Measurements from ENCODE around the gene AGXT.

AGXT gene

DNA sequence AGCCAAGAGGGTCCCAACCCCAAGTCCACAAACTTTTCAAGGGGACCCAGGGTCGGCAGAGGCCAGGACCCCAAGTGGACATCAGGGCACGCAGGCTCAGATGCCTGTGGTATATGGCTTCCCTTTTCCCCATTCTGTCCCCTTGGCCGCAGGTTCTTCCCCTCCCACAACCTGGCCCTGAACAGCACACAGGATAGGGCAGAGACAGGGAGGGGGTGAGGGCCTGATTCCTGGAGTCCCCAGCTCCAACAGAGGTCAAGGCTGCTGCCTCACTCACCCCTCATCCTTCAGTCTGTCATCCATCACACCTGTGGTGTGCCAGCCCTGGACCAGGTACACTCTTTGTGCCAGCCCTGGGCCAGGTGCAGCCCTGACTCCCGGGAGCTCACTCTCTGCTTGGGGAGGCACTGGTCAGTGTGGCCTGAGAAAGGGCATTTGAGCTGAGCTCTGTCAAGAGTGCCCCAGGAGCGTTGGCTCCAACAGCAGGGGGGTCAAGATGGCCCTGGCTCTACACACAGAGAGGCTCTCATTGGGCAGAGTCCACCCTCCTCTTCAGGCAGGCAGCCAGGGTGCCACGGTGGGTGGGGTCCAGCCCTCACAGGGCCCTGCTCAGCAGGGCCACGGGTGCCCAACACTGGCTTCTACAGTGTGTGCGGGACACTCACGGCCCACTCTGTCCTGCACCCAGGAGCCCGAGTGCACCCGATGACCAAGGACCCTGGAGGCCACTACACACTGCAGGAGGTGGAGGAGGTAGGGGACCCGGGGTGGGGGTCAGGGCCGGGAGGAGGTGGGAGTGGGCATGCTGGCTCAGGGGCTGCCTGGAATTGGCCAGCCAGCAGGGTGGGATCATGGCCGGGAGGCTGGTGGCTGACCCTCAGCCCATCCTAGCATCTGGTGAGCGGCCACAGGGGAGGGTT is 1.6 kb downstream of the AGXT start:
- DNase-seq: no peak

DNA sequence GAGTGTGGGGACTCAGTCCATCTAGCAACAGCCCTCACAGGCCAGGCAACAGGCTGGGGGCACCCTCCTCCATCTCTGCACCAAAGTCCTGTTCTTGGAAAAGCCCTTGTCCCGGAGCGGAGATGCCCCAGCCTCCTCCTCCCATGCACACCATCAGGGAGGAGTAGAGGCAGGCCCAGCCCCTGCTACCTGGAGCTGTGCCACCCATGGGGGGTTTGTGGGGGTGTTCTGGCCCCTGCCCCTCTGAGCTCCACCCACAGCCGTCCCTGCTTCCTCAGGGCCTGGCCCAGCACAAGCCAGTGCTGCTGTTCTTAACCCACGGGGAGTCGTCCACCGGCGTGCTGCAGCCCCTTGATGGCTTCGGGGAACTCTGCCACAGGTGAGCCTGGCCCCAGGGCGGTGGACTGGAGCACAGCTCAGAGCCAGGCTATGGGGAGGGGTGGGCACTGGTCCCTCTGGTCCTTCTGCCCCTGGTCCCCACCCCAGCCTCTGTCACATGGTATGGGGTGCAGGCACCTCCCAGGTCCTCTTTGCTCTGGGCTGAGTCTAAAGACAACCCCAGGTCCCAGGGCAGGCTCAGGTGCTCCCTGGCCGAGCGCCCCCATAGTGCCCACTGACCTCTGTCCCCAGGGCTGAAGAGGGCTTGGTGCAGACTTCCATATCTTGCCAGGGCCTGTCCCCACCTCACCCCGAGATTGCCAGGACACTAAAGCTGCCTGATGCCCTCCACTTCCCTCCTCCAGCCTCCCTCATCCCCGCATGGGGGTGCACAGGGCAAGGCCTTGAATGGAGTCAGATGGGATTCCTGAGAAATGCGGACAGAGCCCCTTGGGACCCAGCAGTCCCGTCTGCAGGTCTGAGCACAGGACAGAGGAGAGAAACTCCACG is 2.7 kb downstream of the AGXT start:
- DNase-seq: no peak

DNA sequence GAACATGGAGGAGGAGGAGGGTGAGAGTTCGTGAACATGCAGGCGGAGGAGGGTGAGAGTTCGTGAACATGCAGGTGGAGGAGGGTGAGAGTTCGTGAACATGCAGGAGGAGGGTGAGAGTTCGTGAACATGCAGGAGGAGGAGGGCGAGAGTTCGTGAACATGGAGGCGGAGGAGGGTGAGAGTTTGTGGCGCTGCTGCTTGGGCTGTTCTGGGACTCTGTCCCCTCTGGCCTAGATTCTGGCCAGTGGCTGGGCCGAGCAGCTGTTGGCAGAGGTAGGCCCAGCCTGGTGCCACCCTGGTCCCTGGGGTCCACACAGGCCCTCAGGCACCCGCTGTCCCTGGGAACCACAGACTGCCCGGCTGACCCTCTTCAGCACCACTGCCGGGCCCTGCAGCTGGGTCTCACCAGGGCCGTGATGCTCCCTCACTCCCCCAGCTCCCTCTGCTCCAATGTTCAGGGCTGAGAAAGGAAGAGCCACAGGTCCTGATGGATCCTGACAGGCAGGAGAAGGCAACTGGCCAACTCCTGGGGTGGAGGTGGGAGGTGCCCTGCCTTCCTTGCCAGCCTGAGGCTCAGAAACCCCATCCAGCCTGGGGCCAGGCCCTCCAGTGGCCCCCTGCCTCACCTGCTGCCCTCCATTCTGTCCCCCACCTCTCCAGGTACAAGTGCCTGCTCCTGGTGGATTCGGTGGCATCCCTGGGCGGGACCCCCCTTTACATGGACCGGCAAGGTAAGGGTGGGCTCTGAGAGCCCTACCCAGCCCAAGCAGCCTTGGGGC is 3.9 kb downstream of the AGXT start:
- no peak for DNase-seq

DNA sequence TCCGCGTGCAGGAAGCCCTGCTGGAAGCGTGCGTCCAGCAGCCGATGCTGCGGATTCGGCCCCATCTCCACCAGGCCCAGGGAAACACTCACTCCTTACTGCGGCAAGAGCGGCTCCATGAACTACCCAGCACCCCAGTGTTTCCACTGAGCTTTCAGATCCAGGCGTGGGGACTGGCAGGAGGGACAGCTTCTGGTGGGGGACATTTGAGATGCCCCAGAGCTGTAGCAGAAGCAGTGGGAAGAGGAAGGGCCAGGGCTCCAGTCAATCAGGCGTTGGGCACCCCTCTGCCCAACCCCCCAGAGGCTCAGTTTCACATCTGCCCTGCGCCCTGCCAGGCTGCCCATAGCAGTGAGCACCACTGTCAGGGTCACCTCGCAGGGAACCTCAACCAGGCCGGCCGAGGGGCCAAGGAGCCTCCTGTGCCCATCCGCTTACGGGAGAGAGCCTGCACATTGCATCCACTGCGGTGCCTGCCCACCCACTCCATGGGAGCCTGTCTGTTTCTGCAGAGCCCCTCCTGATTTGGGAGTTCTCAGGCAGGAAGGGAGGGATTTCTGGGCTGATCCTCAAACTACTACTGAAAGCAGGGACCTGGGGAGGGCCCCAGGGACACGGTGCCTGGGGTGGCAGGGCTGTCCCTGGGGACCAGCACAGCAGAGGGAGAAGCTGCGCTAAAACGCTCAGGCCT is 4.6 kb downstream of the AGXT start:
- no peak for DNase-seq

DNA sequence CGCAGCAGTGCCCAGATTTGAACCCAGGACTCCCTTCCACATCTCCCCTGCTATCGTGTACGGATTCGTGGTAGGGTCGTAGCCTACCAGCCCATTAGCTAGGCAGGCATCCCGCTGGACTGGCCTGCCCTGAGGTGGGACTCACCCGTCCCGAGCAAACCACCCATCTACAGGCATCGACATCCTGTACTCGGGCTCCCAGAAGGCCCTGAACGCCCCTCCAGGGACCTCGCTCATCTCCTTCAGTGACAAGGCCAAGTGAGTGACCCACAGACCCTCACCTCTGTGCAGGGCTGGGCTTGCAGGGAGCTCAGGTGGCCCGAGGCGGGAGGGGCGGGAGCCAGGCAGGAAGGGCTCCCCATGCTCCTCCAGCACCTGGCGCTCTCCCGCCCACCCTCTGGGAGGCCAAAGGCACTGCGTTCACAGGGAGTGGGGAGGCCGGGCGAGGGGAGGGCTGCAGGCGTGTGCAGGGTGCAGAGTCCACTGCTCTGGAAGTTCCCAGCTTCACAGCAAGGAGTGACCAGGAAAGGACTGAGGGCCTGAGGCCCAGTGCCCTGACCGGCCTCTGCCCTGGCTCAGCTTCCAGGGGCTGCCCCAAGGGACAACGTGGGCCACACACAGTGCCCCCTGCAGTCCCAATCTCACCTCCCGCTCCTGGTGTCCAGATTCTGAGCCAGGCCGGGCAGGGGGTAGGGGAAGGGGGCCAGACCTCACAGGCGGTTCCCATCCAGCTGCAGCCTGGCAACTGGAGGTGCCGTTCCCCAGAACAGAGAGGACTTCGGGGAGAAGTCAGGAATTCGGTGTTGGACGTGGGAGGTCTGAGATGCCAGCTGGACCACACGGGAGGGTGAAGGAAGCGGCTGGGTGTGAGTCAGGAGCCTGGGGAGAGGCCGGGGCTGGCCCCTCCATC is 5.4 kb downstream of the AGXT start:
- DNase-seq: no peak

DNA sequence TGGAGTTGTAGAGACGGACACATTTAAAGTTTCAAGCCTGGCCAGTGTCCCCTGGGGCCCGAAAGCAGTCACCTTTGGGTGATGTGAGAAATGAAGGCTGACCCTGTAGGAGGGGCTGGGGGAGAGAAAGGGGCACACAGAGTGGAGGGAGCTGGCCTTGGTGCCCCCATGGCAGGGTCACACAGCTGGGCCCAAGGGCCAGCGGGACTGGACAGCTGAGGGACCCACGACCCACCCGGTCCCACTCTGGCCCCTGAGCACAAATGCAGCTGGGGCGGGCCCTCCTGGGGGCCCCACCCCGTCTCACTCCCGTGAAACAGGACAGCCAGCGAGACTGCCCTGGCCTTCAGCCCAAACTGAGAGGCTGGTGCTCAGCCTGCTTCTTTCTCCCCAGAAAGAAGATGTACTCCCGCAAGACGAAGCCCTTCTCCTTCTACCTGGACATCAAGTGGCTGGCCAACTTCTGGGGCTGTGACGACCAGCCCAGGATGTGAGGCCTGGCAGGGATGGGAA is 6.1 kb downstream of the AGXT start:
- DNase-seq: no peak

DNA sequence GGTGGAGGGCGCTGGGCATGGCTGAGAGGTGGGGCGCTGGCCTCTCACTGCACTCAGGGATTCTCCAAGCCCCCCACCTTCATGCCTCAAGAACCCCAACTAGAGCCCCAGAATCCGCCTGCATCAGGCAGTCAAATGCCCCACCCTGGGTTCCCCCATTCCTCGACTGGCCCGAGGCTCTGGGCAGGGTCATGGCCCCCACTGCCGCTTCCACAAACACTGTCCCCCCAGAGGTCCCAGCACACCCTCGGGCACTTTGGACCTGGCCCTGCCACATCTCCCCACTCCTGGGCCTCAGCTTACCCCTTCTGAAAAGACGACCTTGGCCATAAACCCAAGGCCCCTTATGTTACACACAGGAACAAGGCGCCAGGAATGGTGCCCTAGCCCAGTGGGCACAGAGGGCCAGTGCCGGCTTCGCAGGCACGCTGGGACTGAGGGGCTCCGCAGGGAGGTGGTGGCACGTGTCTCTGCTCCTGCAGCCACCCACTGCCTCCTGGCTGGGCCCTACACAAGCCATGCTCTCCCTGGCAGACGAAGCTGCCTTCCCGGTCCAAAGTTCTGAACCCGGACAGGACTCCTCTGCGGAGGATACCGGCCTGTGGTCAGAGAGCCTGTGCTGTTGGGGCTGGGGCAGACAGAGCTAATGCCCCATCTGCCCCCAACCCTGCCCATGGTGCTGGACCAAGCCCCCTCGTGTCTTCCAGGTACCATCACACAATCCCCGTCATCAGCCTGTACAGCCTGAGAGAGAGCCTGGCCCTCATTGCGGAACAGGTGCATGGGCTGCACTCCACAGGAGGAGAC is 6.8 kb downstream of the AGXT start:
- DNase-seq: no peak

DNA sequence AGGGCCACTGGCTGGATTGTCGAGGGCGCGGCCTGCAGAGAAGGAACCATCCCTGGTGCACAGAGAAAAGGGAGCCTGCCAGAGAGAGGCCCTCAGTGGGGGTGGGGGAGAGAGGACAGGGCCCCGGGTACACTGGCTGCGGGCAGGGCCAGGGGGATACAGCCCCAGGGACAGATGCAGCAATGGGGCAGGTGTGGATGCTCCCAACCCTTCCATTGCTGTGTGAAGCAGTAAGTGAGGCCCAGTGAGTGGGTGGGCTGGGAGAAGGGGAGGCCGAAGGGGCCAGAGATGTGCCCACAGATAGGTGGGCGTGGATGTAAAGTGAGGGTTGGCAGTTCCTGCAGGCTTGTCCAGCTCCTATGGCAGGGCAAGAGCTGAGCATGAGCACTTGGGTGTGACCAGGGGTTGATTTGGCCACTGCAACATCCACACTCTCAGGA is 7.4 kb downstream of the AGXT start:
- no peak for DNase-seq

DNA sequence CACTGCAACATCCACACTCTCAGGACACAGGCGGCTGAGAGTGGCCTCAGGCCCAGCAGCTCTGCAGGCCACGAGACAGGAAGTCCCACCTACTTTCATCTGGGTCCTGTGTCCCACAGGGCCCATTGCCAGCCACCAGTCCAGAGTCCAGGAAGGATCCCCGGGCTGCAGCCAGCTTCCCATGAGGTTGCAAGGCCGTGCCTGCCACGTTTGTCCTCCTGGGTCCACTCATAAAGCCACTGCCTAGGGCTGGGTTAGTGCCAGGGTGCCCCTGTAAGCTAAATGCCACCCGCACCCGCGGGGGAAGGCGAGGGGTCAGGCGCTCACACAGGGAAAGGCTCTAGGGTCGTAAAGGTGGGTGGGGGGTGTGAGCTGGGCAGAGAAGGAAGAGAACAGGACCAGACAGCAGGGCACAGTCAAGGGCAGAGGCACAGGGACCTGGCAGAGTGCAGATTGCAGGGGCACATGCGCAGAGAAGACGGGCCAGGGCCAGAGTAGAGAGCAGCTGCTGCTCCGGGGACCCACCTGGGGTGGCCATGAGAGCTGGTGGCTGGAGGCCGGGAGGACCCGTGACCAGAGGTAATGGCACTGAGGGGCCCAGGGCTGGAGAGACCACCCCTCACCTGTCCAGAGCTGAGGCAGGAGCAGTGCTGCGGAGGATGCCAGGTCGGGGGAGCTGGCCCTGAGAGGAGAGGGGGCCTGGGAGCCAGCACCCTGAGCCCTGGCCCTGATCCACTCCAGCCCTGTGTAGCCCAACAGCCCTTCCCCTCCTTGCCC is 8.0 kb downstream of the AGXT start:
- no peak for DNase-seq

DNA sequence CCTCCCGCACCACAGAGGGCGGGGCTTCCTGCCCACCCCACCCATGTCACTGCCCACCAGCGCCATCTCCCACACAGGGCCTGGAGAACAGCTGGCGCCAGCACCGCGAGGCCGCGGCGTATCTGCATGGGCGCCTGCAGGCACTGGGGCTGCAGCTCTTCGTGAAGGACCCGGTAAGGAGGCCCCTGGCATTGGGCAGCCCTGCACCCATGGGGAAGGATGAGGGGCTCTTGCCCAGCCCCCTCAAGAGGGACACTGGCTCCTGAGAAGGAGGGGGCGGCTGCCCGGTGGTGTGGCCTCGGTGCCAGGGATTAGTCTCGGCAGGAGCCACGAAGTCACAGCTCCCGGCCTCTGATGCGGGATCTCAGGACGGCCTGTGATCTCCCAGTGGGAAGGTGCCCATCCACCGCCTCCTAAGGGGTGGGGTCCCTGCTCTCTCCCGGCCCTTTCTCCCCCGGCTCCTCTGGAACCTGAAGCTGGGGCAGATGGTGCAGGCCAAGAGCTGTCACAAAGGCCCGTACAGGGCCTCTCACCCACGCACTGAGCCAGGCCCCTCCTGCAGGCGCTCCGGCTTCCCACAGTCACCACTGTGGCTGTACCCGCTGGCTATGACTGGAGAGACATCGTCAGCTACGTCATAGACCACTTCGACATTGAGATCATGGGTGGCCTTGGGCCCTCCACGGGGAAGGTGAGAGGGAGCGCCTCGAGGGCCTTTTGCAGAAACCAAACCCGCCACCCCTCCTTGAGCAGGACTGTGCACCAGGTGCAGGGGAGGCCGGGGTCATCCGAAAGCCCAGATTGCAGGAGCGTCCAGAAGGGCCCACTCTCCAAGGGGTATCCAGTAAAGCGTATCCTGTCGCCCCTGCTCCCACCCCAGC is 9.1 kb downstream of the AGXT start:
- DNase-seq: no peak

DNA sequence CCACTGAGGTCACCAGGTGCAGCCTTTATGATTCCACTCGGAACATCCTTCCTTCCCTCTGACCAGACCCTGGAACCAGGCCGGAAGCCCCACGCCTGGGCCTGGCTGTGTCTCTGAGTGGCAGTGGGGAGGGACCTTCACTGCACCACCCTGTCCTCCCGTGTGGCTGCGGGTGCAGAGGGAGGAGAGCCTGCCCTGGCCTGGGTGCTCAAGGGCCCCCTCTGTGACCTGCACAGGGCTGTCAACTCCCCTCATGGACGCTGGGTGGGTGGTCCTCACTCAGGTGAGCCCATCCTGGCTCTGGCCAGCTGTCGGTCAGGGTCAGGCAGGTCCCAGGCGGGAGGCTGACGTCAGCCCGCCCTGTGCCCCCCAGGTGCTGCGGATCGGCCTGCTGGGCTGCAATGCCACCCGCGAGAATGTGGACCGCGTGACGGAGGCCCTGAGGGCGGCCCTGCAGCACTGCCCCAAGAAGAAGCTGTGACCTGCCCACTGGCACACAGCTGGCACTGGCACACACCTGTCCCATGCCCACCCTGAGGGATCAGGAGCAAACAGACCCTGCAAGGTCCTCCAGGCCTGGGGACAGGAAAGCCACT is 9.8 kb downstream of the AGXT start:
- no peak for DNase-seq

DNA sequence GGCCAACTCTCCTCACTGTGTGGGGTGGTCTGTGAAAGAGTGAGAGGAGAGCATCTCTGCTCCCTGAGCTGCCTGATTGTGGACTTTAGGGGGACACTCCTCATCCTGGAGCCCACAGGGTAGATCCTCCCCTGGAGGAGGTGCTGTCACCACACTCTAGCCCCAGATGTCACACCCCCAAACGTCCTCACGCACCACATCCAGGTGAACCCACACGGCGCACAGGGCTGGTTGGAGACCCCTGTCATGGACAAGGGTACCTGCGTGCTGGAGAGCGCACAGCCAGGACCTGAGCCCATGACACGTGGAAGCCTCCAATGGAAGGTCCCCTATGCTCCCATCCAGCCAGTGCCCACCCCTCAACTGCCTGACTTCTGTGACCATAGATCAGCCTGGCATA is 10.5 kb downstream of the AGXT start:
- DNase-seq: no peak

DNA sequence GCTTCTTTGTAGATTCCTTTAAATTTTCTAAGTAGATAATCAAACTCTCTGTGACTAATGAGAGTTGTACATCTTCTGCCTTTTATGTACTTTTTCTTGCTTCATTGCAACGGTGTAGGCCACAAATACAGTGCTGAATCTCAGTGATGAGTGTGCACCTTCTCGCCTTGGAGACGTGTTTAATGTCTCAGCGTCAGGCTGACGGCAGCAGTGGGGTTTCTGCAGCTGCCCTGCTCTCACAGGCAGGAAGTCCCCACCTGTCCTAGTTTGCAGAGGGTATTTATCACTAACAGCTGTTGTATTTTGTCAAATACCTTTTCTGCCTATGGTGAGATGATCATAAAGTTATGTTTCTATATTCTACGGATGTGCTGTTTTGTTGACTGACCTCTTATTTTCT is 13.3 kb downstream of the AGXT start:
- DNase-seq: no peak

DNA sequence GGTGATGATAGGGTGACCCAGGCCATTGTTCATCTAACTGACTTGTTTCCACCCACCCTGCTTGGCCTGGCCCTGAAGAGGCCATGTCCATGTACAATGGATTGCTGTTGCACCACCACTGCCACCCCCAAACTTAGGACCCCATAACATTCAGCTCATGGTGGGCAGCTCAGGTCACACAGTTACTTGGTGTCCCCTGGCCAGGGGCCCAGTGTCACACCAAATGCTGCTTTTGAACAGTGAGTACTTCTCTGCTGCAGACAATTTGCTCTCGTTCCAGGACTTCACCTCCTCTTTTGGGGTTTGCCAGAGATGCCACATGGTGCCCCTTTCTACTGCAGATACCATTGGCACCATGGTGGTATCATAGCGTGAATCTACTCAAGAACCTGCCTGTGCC is 15.6 kb downstream of the AGXT start:
- no peak for DNase-seq

DNA sequence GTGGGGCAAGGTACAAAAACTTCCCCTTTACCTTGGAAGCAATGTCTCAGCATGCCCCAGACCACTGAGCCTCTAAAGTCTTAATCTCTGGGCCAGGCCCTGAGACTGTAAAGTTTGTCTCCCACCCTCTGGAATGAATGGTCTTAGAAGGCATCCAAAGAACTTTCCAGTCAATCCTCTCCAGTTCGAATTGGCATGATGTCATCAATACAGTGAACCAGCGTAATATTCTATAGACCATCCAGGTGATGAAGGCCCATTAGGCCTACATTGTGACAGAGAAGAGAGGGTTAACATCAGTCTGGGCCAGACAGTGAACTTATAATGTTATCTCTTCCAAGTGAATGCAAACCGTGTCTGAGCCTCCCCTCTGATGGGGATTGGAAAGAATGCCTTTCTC is 16.1 kb downstream of the AGXT start:
- no peak for DNase-seq

DNA sequence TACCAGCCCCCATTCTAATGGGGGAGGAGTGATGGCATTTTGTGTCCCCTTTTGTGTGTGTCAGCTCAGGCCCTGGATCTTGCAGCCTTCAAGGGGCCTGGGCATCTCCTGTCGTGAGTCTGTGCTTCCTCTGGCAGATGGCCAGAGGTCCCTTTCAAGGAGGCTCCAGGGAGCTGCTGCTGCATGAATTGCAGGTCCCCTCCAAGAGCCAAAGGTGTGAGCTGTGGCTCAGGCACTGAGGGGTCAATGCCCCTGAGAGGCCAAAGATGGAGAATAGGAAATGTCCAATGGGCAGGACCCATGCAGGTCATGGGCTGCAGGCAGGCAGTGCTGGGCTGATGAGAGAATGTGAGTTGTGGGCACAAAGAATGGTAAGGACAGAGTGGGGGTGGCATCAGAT is 16.9 kb downstream of the AGXT start:
- DNase-seq: no peak

DNA sequence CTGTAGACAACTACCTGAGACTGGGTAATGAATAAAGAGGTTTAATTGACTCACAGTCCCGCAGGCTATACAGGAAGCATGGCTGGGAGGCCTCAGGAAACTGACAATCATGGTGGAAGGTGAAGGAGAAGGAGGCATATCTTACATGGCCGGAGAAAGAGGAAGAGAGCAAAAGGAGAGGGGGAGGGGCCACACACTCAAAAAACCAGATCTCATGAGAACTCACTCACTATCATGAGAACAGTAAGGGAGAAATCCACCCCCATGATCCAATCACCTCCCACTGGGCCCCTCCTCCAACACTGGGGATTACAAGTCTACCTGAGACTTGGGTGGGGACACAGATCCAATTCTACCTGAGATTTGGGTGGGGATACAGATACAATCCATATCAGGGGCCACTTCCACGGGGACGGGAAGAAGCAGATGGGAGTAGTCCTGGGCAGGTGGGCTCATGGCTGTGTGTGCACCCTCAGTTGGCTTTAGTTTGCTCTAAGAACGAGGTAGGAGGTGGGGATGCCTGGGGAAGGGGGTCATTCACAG is 17.5 kb downstream of the AGXT start:
- DNase-seq: no peak

Measured in GOT3 (cell line).